ENCODE data around the gene TMEM14A. TPM values are rescaled to one million over a fixed set of nuclear protein-coding genes. Genes with fewer than 3 reads are reported as not detected.

Gene TMEM14A
- total RNA-seq, 1 experiment from 2014 or later = 124 TPM

DNA sequence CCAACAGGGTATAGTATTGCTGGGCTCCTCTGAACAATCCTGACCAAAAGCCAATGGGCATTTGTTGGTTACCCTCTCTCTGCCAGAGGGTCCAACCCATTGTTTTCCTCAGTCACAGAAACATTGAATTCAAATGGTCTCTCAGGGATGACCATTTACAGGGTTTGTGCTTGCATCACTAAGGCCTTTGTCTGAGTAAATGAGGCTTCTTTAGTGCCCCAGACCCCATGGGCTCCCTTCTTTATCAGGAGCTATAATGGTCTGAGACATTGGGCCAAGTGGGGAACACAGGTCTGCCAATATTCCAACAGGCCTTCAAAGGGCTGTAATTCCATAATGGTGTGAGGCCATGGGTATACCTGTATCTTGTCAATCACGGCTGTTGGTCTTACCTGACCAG lies 65.2 kb downstream of the TMEM14A start:
- DNase-seq (ENCODE audit: low read depth) = no peak

Other genes starting within 250 kb of the TMEM14A start
- gene TRAM2, start 94.1 kb upstream of the TMEM14A start, total RNA-seq (2014; rRNA removed; shearing (Covaris generic)) = 116 and 176 TPM in 2 replicates
- 0.12 TPM in 1 of 2 replicates, not detected in the other for gene GSTA2, start 92.4 kb downstream of the TMEM14A start, total RNA-seq (2014; rRNA removed; shearing (Covaris generic))
- 0.30 and 0.44 TPM in 2 replicates for gene GSTA1, start 132.7 kb downstream of the TMEM14A start, total RNA-seq (2014; rRNA removed; shearing (Covaris generic))
- not detected in 2 replicates for gene GSTA5, start 169.7 kb downstream of the TMEM14A start, total RNA-seq (2014; rRNA removed; shearing (Covaris generic))
- gene GSTA3, start 238.6 kb downstream of the TMEM14A start, total RNA-seq (2014; rRNA removed; shearing (Covaris generic)) = 0.27 and 2.4 TPM in 2 replicates